ENCODE results near the gene TNRC18. TPM values are rescaled to one million over a fixed set of nuclear protein-coding genes. Genes with fewer than 3 reads are reported as not detected.
A peak's percentile ranks its signal among the peaks of the same experiment; 100 is the strongest.

Gene TNRC18
- total and polyA plus RNA-seq, 9 of the 15 experiments (the other 6 are each of a cell fraction or from before 2014, with no cell fraction given), result 0.03 to 43.2 (median 18.0) TPM

DNA sequence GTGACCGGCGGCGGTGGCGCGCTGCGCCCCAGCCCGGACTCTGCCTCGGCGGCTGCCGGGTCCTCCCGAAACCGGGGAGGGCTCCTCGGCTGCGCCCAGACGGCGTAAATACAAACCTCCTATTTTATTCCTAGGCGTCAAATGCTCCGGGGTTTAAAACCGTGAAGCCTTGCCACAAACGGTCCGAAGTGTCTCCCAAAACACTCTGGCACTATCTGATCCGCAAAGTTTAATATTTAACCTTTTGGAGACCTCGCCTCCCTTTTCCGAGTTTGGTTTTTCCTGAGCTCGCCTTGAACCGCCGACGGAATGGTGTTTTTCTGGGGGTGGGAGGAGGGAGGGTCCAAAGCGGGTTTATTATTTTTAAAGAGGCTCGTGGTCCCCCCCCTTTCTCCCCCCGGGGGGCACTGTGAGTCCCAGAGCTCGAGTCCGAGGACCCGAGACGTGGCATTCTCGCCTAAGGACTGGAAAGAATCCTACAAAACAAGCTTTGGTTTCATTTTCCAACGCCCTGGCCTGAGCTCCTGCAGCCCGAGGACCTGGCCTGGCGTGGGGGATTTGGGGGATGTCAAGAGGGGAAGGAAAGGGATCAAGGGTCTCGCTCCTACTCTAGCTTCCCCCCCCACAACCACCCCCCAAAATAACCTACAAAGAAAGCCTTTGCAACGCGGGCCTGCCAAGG, 1.8 kb downstream of the TNRC18 start:
- intact Hi-C loops (cut with micrococcal nuclease) (no loop called here), in situ Hi-C loops (cut with MboI) (no loop called here)
- peak overlapping the region; percentile 75 for H3K4me2 ChIP-seq (ENCODE audit: insufficient read depth, low read length)
- BruUV-seq (replicated peaks), result no TSS peak
- H3K4me3 ChIP-seq, result peak overlapping the region; percentile 93
- peaks cover 19% of the 10 kb centered on the region; the same call in 1 of the 3 replicates for H3K36me3 ChIP-seq (ENCODE audit: control insufficient read depth, insufficient read depth, low read length)
- ATAC-seq, result no peak
- POLR2A ChIA-PET, result interaction anchor here (0.6 to 2.7 kb wide), 11 partner anchors 8 to 289 kb away, joined by 3 to 12 read pairs (median 3); no protein-coding TSS in a partner anchor
- H3K4me1 ChIP-seq (replicated peaks in 1 of 2; ENCODE audit: control insufficient read depth in 2 of 2, insufficient read depth in 2 of 2, low read length in 2 of 2), result peaks cover 20 to 74% of the 10 kb centered on the region in 2 experiments
- no peaks in the 10 kb centered on the region for H3K27me3 ChIP-seq (ENCODE audit: control insufficient read depth in 2 of 2, insufficient read depth in 2 of 2, low read length in 2 of 2)
- no peaks in the 10 kb centered on the region for H3K9me1 ChIP-seq (ENCODE audit: control insufficient read depth, insufficient read depth, low read length)
- under 1% methylated on average over 31 of the region's 42 CpGs for WGBS (ENCODE audit: insufficient coverage, low coverage, missing lambda C conversion rate)
- peak; percentile 60 for FAIRE-seq
- H4K20me1 ChIP-seq (replicated peaks; ENCODE audit: control insufficient read depth, insufficient read depth, low read length), result no peaks in the 10 kb centered on the region
- H2AFZ ChIP-seq (ENCODE audit: low read depth, low read length), result peak overlapping the region; percentile 38; the same call in 1 of the 2 replicates
- CTCF ChIA-PET (ENCODE audit: low intra/inter-chr PET ratio), result no interaction called here
- peaks cover 91% of the 10 kb centered on the region for H3K79me2 ChIP-seq (ENCODE audit: control insufficient read depth, insufficient read depth, low read length)
- peak overlapping the region; percentile 96 for H3K27ac ChIP-seq (ENCODE audit: extremely low read depth, low read depth, low read length)
- peak in 3 of 4 experiments; percentile 24 to 63 (median 28) for DNase-seq (ENCODE audit: extremely low read depth in 1 of 4, low spot score in 3 of 4)
- no peaks in the 10 kb centered on the region for H3K9me3 ChIP-seq (replicated peaks; ENCODE audit: control insufficient read depth, insufficient read depth, low read depth, low read length)
- peak overlapping the region; percentile 84 to 95 for H3K9ac ChIP-seq (ENCODE audit: insufficient read depth in 1 of 2, low read depth in 2 of 2, low read length in 2 of 2)
- TF ChIP-seq, protein P1, sequence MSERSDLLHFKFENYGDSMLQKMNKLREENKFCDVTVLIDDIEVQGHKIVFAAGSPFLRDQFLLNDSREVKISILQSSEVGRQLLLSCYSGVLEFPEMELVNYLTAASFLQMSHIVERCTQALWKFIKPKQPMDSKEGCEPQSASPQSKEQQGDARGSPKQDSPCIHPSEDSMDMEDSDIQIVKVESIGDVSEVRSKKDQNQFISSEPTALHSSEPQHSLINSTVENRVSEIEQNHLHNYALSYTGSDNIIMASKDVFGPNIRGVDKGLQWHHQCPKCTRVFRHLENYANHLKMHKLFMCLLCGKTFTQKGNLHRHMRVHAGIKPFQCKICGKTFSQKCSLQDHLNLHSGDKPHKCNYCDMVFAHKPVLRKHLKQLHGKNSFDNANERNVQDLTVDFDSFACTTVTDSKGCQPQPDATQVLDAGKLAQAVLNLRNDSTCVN (CRISPR knock-in tag; IDR thresholded peaks at IDR 0.05), result no peak
- TF ChIP-seq ZBTB7A (IDR thresholded peaks at IDR 0.05; ENCODE audit: borderline replicate concordance, control insufficient read depth, low read depth, low read length) (no peak), CREBBP (IDR thresholded peaks at IDR 0.05; ENCODE audit: low read depth, low read length) (no peak), POLR2G (IDR thresholded peaks at IDR 0.05; ENCODE audit: low read depth, low read length) (peak; percentile 35; the same call in 1 of the 2 replicates), NUFIP1 (IDR thresholded peaks at IDR 0.05; ENCODE audit: partially characterized antibody) (no peak)
- TF ChIP-seq, protein P2, sequence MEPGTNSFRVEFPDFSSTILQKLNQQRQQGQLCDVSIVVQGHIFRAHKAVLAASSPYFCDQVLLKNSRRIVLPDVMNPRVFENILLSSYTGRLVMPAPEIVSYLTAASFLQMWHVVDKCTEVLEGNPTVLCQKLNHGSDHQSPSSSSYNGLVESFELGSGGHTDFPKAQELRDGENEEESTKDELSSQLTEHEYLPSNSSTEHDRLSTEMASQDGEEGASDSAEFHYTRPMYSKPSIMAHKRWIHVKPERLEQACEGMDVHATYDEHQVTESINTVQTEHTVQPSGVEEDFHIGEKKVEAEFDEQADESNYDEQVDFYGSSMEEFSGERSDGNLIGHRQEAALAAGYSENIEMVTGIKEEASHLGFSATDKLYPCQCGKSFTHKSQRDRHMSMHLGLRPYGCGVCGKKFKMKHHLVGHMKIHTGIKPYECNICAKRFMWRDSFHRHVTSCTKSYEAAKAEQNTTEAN (CRISPR knock-in tag; IDR thresholded peaks at IDR 0.05), result no peak
- TF ChIP-seq, protein P3, sequence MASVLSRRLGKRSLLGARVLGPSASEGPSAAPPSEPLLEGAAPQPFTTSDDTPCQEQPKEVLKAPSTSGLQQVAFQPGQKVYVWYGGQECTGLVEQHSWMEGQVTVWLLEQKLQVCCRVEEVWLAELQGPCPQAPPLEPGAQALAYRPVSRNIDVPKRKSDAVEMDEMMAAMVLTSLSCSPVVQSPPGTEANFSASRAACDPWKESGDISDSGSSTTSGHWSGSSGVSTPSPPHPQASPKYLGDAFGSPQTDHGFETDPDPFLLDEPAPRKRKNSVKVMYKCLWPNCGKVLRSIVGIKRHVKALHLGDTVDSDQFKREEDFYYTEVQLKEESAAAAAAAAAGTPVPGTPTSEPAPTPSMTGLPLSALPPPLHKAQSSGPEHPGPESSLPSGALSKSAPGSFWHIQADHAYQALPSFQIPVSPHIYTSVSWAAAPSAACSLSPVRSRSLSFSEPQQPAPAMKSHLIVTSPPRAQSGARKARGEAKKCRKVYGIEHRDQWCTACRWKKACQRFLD (CRISPR knock-in tag; IDR thresholded peaks at IDR 0.05), result 0 out of 2 replicates have a peak, but pooled peaks have one; percentile 39
- TF ChIP-seq, protein P4, sequence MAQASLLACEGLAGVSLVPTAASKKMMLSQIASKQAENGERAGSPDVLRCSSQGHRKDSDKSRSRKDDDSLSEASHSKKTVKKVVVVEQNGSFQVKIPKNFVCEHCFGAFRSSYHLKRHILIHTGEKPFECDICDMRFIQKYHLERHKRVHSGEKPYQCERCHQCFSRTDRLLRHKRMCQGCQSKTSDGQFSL (CRISPR knock-in tag; IDR thresholded peaks at IDR 0.05), result no peak; the same call in none of the 2 replicates
- TF ChIP-seq, protein P4 (tag; IDR thresholded peaks at IDR 0.05), result peak in 1 of 2 experiments; percentile 80; a peak in 1 of 4 replicates
- TF ChIP-seq, protein P5, sequence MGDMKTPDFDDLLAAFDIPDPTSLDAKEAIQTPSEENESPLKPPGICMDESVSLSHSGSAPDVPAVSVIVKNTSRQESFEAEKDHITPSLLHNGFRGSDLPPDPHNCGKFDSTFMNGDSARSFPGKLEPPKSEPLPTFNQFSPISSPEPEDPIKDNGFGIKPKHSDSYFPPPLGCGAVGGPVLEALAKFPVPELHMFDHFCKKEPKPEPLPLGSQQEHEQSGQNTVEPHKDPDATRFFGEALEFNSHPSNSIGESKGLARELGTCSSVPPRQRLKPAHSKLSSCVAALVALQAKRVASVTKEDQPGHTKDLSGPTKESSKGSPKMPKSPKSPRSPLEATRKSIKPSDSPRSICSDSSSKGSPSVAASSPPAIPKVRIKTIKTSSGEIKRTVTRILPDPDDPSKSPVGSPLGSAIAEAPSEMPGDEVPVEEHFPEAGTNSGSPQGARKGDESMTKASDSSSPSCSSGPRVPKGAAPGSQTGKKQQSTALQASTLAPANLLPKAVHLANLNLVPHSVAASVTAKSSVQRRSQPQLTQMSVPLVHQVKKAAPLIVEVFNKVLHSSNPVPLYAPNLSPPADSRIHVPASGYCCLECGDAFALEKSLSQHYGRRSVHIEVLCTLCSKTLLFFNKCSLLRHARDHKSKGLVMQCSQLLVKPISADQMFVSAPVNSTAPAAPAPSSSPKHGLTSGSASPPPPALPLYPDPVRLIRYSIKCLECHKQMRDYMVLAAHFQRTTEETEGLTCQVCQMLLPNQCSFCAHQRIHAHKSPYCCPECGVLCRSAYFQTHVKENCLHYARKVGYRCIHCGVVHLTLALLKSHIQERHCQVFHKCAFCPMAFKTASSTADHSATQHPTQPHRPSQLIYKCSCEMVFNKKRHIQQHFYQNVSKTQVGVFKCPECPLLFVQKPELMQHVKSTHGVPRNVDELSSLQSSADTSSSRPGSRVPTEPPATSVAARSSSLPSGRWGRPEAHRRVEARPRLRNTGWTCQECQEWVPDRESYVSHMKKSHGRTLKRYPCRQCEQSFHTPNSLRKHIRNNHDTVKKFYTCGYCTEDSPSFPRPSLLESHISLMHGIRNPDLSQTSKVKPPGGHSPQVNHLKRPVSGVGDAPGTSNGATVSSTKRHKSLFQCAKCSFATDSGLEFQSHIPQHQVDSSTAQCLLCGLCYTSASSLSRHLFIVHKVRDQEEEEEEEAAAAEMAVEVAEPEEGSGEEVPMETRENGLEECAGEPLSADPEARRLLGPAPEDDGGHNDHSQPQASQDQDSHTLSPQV (IDR thresholded peaks at IDR 0.05), result no peak
